HG03135 (cell line): ENCODE data around the gene LMAN1.
A peak's percentile ranks its signal among the peaks of the same experiment; 100 is the strongest.

Experiments used
- ATAC-seq: cut with Tn5 transposase; IDR thresholded peaks from one replicate; pipeline ENCODE4 v1.9.1; 2021; ENCODE audit warnings: mild to moderate bottlenecking, moderate library complexity; ENCODE audit not compliant: unreplicated experiment

The LMAN1 gene, protein sequence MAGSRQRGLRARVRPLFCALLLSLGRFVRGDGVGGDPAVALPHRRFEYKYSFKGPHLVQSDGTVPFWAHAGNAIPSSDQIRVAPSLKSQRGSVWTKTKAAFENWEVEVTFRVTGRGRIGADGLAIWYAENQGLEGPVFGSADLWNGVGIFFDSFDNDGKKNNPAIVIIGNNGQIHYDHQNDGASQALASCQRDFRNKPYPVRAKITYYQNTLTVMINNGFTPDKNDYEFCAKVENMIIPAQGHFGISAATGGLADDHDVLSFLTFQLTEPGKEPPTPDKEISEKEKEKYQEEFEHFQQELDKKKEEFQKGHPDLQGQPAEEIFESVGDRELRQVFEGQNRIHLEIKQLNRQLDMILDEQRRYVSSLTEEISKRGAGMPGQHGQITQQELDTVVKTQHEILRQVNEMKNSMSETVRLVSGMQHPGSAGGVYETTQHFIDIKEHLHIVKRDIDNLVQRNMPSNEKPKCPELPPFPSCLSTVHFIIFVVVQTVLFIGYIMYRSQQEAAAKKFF

DNA sequence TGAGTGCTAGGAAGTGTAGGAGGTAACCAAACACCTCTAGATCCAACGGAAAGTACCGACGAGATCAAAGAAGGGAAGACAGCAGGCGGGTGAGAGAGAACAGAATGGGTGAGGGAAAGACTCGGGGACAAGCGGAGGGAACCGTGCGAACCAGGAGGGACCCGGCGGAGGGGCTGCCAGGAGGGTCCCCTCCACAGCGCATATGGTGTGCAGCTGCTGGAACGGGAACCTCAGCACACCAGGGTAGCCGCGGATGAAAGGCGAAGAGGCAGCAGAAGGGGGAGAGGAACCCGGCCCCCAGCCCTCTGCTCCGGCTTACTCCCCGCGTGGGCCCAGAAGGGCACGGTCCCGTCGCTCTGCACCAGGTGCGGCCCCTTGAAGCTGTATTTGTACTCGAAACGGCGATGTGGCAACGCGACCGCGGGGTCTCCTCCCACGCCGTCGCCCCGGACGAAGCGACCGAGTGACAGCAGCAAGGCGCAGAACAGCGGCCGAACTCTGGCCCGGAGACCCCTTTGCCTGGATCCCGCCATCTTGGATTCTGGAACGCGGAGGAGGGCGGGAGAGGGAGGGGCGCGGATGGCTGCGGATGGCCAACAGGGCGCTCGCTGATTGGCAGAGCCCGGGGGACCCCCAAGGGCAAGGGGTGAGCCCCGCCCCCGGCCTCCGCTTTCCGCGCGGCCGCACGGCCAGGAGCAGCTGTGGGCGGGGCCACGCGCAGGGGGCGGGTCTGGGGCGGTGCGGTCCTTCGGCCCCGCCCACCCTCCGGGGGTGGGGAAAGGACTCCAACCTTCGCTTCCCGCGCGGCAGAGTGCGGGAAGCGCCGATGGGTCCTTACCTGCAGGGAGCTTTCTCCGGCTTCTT, at the start of gene LMAN1:
Gene LMAN1 (minus strand): TSS at position 554 of the 864 bp plus-strand sequence. CDS start 21 bp downstream, at position 533.
- ATAC-seq = peak; percentile 95

DNA sequence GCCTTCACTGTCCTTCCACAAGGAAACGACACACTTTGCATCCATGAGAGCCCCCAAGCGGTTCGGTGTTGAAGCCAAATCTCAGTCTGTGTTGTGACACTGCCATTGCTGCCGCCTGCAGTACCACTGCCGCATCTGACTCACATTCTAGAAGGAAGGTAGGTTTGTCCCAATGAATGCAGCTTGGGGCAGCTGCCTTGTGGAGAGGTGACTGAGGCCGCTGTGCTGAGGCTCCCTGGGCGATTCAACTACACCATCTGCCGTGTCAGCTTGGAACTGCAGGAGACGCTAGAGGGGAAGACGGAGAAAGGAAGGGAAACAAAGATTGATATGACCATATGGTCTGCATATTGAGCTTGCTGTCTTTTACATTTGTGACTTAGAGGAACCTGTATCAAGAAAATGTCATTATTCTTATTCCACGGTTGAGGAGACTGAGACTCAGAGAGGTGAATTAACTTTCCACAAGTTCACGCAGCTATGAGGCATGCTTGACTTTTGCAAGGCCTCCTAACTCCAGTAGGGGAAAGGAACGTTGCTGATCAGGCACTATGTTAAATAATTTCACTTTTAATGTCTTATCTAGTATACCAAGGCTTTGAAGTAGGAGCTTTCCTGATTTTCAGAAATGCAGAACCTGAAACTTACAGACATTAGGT, 43.5 kb upstream of the LMAN1 start:
- ATAC-seq = peak; percentile 98

DNA sequence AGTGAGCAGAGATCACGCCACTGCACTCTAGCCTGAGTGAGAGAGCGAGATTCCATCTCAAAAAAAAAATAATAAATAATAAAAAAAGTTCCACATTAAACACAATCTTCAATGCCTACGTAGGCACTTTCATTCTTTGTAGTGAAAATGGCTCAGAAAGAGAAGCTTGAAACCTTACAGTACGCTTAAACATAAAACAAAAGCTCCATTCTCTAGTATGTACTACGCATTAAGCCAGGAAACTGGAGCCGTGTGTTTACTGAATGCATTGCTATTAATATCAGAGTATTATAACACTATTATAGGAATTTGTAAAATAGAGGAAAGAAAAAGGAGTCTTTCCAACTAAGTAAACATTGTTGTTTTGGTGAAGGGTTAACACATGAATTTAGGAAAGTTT, 41.3 kb upstream of the LMAN1 start:
- no peak for ATAC-seq

DNA sequence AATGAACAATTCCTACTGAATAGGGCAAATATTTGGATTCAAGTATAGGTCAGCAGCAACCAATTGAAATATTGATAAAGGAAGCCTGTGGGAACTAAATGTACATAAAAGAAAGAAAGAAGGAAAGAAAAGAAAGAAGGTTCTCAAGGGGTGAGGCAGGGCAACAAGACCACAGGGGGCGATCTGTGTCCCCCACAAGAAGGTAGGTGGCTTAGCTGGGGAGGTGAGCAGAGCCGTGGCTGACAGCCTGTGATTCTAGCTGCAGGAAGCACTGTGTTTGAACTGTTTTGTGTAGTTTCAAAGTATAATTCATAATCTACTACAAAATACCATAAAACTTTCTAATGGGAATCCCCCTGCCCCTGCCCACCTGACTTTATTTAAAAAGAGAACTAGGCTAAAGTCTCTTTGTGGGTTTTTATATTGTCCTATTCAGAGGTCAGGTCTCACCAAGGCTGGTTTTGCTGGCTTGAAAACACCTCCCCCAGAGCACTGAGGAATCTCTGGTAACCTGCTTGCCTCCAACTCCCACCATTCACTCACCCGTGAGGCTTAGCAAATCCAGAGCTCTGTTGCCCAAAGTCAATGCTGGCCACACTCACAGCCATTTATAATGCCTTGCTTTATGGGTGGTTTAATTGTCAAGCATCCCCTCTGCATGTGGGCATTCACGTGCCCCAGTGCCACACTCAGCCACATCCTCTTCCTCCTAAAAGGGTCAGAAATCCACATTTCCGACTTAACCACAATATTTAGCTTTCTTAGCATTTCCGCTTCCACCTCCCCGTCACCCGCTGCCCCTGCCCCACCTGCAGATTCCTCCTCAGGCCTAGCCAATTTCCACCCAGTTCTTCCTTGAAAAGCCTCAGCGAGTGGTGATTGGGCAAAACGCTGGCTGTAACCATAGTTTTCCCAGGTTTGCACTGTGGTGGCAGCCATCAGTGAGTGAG, 36.4 kb upstream of the LMAN1 start:
- no peak for ATAC-seq

DNA sequence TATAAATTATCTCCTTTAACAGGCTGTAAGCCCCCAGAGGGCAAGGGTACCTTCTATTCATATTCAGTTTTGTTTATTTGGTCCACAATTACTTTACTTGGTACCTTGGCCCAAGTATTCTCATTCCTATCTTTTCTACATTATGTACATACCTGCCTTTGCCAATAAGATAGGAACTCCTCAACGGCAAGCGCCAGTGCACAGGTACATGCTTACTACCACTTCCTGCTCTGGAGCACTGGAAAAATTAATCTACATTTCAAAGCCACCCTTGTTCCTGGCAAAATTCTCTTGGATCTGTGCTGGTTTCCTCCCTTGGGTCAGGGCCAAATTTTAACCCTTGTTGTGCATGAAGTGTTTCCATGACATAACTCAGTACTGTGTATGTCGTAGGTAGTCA, 34.3 kb upstream of the LMAN1 start:
- ATAC-seq = no peak

DNA sequence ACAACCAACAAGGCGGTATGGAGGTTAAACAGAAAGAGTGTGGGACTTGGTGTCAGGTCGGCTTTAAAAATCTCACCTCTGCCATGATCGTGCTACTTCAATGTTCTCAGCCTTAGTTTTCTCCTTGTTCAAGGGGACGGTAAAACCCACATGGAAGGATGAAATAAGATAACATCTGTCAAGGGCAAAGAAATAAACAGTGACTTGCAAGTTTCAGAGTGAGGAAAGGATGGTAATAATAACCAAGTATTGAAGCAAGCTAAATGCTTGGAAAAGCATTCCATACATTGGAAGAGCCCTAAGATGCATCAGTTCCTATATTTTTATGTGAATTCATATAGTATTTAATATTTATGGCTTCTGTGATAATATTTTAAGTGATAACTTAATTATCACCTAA, 29.8 kb upstream of the LMAN1 start:
- ATAC-seq = no peak

DNA sequence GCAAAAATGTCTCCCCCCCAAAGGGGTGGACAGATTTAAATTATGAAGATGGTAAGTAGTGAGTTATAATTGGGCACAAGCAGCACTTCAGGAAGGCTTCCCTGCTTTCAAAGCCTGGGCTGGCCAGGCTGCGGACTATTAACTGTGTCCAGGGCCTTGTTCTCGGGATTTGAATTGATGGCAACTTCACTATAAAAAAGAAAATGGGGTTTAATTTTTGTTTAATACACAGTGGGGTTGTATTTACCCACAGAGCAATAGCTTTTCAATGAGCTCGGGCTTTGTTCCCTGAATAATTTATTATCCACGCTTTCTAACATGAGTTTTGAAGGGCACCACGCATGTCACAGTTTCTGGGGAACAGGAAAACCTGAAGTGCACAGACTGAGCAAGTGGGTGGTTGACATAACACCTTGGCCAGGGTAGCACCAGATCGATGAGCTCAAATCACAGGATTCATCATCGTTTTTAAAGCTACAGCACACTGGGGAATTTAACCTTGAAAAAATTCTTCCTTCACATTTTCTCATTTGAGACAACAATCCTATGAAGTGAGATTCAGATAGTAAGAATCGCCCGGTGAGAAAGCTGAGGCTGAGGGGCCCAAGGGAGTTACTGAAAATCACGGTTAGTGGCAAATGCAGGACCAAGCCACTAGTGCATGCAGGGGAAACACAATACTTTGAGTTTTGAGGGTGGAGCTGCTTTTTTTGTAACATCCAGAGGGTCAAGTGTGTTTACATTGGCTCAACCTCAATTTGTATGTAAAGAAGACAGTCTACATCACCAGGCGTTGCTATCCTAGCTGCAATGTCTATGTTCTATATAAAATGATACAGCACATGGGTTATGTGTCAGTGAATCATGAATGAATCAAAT, 28.9 kb upstream of the LMAN1 start:
- no peak for ATAC-seq

DNA sequence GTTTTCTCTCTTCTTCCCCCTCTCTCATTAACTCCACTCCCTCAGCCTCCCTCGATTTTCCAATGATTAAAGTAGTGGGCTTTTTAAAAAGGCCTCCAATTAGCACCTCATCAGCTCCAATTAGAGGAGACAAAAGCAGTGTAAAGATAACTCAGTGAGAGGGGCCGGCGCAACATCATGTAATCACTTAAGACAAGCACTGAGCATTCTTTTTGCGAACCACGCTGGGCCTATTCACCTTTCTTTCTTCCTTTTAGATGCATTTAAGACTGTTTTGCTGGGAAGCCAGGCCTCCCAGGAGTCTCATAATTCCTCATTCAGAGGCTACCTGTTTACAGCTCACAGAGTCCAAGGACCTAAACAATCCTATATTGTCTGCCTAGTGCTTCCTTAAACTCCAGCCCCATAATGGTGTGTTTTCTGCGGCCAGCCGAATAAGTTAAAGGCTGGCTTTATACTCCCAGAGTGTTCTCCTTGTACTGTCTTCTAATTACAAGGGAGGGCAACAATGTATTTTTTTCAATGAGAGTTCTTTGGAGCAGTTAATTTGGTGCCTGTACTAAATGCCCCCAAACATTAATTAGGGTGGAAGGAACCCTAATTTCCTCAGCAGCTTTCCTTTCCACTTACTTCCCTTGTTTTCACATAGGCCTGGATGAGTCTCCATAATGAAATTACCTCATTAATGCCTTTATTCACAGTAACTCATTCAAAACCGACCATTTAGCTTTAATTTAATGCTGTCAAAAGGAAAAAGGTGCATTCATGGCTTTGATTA, 28.0 kb upstream of the LMAN1 start:
- no peak for ATAC-seq

DNA sequence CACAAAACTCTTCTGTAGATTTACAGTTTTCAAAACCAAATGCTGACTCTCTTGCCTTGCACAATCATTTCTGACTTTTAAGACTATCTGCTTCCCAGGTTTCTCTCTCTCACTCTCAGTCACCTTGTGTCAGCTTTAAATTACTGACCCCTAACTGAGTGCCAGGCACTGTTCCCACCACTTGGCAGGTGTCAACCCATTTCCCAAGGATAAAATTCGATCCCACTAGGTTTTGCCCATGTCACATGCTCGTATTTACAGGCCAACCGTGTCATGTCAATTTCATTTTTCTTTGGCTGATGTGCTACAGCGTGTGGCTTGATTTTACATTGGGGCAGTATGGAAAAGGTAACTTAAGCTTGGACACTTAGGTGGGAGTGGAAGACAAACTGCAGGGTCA, 26.1 kb upstream of the LMAN1 start:
- no peak for ATAC-seq

DNA sequence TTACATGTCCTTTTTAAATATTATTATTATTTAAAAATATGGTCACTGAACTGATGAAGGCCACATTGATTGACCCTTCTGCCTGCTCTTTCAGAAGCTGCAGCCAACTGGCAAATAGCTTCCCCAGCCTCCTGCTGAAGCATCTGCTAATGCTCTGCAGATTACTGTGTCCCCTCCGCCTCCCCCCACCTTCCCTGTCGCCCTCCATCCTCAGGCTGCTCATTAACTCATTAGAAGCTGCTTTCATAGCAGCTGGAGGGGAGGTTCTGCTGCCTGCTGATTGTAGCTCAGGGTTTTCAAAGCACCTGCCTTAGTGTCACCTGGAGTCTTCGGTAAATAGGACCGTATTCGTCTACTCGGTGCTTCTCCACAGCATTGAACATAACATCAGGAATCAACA, 24.8 kb upstream of the LMAN1 start:
- ATAC-seq = no peak

DNA sequence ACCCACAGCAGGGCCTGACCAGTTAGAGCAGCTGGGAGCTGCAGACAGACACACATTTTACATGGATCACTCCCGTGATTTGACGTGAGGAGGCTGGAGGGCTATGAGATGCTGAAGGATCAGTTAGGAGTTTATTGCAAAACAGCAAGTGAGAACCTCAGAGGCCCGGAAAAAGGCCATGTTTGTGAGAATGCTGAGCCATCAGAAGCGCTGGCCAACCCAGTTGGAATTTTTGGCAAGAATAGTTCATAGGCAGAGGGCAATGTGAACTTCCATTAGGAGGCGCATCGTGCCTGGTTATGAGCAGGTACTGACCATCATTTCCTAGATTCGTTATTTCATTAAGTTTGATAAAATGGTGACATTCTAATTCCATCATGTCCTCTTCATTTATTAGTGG, 23.3 kb upstream of the LMAN1 start:
- no peak for ATAC-seq

DNA sequence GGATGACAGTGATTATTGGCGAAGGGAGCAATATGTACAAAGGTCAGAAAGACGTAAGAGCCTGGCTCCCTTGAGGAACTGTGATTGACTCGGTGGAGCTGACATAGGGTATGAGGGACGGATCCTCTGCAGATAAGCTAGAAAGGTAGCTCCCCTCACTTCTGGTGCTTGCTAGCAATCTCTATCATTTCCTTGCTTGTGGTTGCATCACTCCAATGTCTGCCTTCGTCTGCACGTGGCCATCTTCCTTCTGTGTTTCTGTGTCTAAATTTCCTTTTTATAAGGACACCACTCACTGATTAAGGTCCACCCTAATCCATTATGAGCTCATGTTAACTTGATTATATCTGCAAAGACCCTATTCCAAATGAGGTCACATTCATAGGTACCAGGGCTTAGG, 22.9 kb upstream of the LMAN1 start:
- ATAC-seq = no peak

DNA sequence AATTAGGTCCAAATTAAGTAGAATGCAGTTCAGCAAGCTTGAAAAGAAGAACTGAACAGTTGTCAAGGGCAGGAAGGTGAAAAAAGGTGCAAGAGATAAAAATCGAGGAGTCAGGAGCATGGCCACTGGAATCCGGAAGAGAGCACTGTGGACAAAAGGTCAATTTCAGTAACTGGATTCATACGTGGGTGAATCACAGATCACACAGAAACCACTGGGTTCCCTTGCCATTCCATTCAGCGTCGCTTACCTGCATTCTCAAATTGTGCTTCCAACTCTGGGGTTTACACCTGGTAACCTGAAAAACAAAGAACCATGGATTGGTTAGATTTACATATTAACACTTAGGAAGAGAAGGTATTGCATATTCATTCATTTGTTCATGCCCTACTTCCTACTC, 21.6 kb upstream of the LMAN1 start:
- no peak for ATAC-seq

DNA sequence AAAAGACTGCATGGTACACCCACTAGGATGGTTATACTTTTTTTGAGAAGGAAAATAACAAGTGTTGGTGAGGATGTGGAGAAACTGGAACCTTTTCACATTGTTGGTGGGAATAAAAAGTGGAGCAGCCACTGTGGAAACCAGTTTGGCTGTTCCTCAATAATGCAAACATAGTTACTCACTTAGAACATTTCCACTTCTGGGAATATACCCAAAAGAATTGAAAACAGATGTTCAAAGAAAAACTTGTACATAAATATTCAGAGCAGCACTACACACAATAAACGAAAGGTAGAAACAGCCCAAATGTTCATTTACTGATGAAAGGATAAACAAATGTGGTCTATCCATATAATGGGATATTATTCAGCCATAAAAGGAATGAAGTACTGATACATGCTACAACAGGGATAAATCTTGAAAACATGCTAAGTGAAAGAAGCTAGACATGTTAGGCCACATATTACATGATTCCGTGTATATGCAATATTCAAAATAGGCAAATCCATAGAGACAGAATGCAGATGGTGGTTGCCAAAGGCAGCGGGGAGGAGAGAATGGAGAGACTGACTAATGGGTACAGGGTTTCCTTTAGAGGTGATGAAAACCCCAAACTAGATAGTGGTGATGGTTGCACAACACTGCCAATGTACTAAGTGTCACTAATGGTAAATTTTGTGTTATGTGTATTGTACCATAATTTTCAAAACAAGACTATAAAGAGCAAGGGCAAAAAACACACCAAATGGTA, 20.9 kb upstream of the LMAN1 start:
- no peak for ATAC-seq

DNA sequence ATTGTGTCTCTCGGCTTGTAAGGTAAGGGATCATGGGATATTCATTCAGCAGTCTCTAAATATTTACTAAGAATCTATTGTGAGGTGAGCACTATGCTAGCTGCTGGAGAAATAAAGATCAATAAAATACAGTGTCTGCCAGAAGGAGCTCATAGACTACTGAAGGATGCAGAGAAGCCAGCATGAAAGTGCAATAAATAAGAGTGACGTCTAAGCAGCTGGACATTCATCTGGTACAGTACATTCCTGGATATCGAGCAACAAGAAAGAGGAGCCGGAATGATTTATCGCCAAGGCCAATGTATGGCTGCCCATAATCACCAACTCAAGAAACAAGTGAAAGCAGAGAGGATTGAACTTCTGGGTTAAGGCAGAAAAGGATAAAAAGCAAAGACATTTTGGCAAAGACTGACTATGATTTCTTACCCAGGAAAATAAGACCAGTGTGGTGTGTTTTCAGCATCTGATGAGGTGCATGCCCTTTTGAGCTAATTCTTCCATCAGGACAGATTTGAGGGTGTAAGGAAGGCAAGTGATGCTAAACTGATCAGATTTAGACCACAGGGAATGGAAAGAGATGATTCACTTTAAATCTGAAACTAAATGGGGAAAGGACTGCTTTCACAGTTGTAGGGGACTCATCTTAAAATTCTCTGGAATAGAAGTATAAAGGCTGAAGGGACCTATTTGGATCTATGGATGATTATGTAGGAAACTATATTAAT, 18.7 kb upstream of the LMAN1 start:
- no peak for ATAC-seq

DNA sequence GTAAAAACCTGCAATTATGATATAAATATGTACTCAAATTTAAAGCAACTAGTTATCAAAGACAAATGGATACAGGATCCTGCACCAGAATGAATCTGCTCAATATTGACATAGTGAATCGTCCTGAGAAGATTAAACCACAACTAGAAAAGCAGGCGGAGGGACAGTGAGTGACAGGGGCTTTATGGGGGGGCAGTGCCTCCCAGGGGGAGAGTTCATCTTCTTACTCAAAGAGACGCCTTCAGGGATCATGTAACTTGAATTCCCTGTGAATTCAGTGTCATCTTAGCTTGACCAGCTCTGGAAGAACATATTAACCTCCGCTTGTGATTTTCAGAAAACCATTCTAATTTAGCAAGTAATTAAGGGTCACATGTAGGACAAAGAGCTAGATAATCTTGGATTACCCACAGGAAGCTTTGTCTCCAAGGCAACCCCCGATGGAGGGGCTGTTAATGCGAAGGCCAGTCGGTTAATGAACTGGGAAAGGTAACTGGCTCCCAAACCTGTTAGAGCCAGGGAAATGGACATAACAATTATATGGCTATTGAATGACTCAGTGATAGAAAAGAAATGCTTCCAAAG, 17.4 kb upstream of the LMAN1 start:
- ATAC-seq = no peak

DNA sequence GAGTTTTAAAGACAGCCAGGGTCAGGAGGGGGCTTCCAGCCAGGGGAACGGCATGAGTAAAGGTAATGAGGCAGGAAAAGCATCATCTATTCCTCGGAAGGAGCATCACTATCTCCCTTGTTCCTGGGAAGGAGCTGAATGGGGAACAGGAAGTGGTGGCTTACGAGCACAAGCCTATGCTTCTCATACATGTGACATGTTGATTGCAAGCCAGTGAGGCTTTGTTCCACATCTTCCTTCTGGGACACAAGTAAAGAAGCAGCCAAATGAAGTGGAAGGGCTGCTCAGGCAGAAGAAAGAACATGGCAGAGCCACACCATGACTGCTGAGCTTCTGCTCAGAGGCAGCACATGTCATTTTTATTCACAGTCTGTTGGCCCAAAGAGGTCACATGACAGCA, 15.1 kb upstream of the LMAN1 start:
- ATAC-seq = no peak
